B cell (primary cell): ENCODE results near the gene MYH7B. TPM values are rescaled to one million over a fixed set of nuclear protein-coding genes. Genes with fewer than 3 reads are reported as not detected.

Source experiments
- ATAC-seq: fragments of 200-7000 bp; cut with Tn5 transposase; one replicate; pipeline ENCODE4 v1.10.0; 2021; ENCODE audit warnings: low read depth, mild to moderate bottlenecking, moderate number of reproducible peaks, moderate library complexity
- CTCF ChIA-PET: fragments of 350-600 bp; sonication (Branson Sonifier 250); formaldehyde crosslinking; loops from one replicate; lab custom pipeline; 2021; ENCODE audit warnings: antibody characterized with exemption, inconsistent platforms; lab: Charles Lee
- POLR2A ChIA-PET: fragments of 350-600 bp; sonication (Branson Sonifier 250); formaldehyde crosslinking; loops from one replicate; lab custom pipeline; 2021; ENCODE audit warnings: antibody characterized with exemption; lab: Charles Lee
- DNase-seq: peaks from one replicate; pipeline ENCODE4 v3.0.0; 2013
- H2AFZ ChIP-seq: 2 replicates; pipeline ENCODE4 v1.6.1; 2012; ENCODE audit warnings: mild to moderate bottlenecking, low read depth, low read length; ENCODE audit not compliant: insufficient read depth, poor library complexity, severe bottlenecking
- H3K27ac ChIP-seq, 2 donors: 1 replicate in 1 of 2; 2 replicates in 1 of 2; pipeline ENCODE4 v1.5.1; 2012 to 2013; ENCODE audit warnings: low read length in 2 of 2, mild to moderate bottlenecking in 2 of 2, moderate library complexity in 1 of 2
- H3K27me3 ChIP-seq, 4 experiments: fragments of 200-600 bp in 1 of 4; sonication (generic) in 1 of 4; replicated peaks in 1 of 4; 1 replicate in 2 of 4; 2 replicates in 2 of 4; pipeline versions ENCODE4 v1.6.1 to v1.7.0; 2013 to 2016; ENCODE audit warnings: low read length in 3 of 4, mild to moderate bottlenecking in 2 of 4, mixed read lengths in 1 of 4, moderate library complexity in 1 of 4; ENCODE audit not compliant: insufficient read depth in 4 of 4, control insufficient read depth in 3 of 4; ENCODE audit errors: control extremely low read depth in 1 of 4
- H3K36me3 ChIP-seq, 2 experiments: replicated peaks in 1 of 2; 1 replicate in 1 of 2; 2 replicates in 1 of 2; pipeline versions ENCODE4 v1.6.1 to v1.7.1; 2013; ENCODE audit warnings: low read length in 1 of 2; ENCODE audit not compliant: insufficient read depth in 2 of 2, control insufficient read depth in 1 of 2; ENCODE audit errors: control extremely low read depth in 1 of 2, extremely low read depth in 1 of 2
- H3K4me1 ChIP-seq, 2 donors: fragments of 200-600 bp in 1 of 2; sonication (generic) in 1 of 2; 1 replicate in 1 of 2; 2 replicates in 1 of 2; pipeline versions ENCODE4 v1.5.1 to v1.6.1; 2013 to 2017; ENCODE audit warnings: low read length in 2 of 2; ENCODE audit not compliant: control insufficient read depth in 2 of 2, insufficient read depth in 2 of 2
- H3K4me2 ChIP-seq: replicated peaks from 2 replicates; pipeline ENCODE3; 2012; ENCODE audit warnings: mild to moderate bottlenecking, low read depth, low read length; ENCODE audit not compliant: poor library complexity, severe bottlenecking
- H3K4me3 ChIP-seq, 5 experiments: fragments of 200-600 bp in 1 of 5; sonication (generic) in 1 of 5; 1 replicate in 3 of 5; 2 replicates in 2 of 5; pipeline versions ENCODE4 v1.5.1 to v1.7.0; 2011 to 2016; ENCODE audit warnings: low read length in 4 of 5, mild to moderate bottlenecking in 4 of 5, low read depth in 2 of 5, control low read depth in 1 of 5, moderate library complexity in 1 of 5; ENCODE audit not compliant: insufficient read depth in 1 of 5; ENCODE audit errors: control extremely low read depth in 1 of 5, extremely low read depth in 1 of 5
- H3K79me2 ChIP-seq: fragments of 200-600 bp; sonication (generic); one replicate; pipeline ENCODE4 v1.6.0; 2016; ENCODE audit warnings: low read length; ENCODE audit not compliant: control insufficient read depth, insufficient read depth
- H3K9ac ChIP-seq: fragments of 200-600 bp; sonication (generic); 2 replicates; pipeline ENCODE4 v1.6.1; 2017; ENCODE audit warnings: mild to moderate bottlenecking, low read length, moderate library complexity
- H3K9me3 ChIP-seq, 3 donors: one replicate each; pipeline versions ENCODE4 v1.6.1 to v1.7.1; 2013; ENCODE audit warnings: low read length in 2 of 3; ENCODE audit not compliant: control insufficient read depth in 2 of 3, insufficient read depth in 1 of 3; ENCODE audit errors: control extremely low read depth in 1 of 3
- H4K20me1 ChIP-seq: 2 replicates; pipeline ENCODE4 v1.6.0; 2012; ENCODE audit warnings: mild to moderate bottlenecking, low read length; ENCODE audit not compliant: insufficient read depth, control insufficient read depth, poor library complexity, severe bottlenecking
- H3K27ac Mint-ChIP-seq: one replicate; pipeline ENCODE4 v1.8.0; 2021; ENCODE audit warnings: mixed read lengths
- H3K27me3 Mint-ChIP-seq: one replicate; pipeline ENCODE4 v1.8.0; 2021; ENCODE audit warnings: mixed read lengths
- H3K4me1 Mint-ChIP-seq: one replicate; pipeline ENCODE4 v1.8.0; 2021; ENCODE audit warnings: mixed read lengths
- H3K4me3 Mint-ChIP-seq: one replicate; pipeline ENCODE4 v1.8.0; 2021; ENCODE audit warnings: mixed read lengths
- H3K9me3 Mint-ChIP-seq: one replicate; pipeline ENCODE4 v1.8.0; 2022; ENCODE audit warnings: mixed read lengths; ENCODE audit not compliant: insufficient read depth
- CTCF ChIP-seq: fragments of 200-600 bp; IDR thresholded peaks from one replicate; pipeline ENCODE4 v1.8.0; 2022; ENCODE audit warnings: antibody characterized with exemption, mild to moderate bottlenecking
- EZH2 ChIP-seq: IDR thresholded peaks from 2 replicates; pipeline ENCODE4 v1.6.1; 2012; ENCODE audit warnings: borderline replicate concordance, low read depth, mild to moderate bottlenecking, moderate library complexity, low read length; ENCODE audit not compliant: insufficient read depth, poor library complexity, severe bottlenecking
- WGBS: methylation state at CpG from one replicate; pipeline ENCODE4 v1.1.5; 2013; ENCODE audit warnings: missing lambda C conversion rate; ENCODE audit not compliant: insufficient coverage; 5-methylcytosine and 5-hydroxymethylcytosine counted together
- intact Hi-C: fragments of 100-400 bp; cut with micrococcal nuclease; formaldehyde crosslinking; loops from one replicate; pipeline ENCODE4 v1.10.0; 2022
- polyA plus RNA-seq: library from polyadenylated mRNA; depleted of rRNA; stranded (reverse); fragments of >200 nt; gene quantifications from 2 replicates; pipeline ENCODE4 v1.2.3, GENCODE V29; 2012
- total RNA-seq, 2 donors: library from RNA; stranded (reverse); fragments of 120-200 nt in 1 of 2; gene quantifications; 1 replicate in 1 of 2; 2 replicates in 1 of 2; pipeline versions ENCODE4 v1.2.3 to v1.2.4, GENCODE V29; 2013 to 2022

Gene MYH7B
- total and polyA plus RNA-seq, 2 donors (not counting 1 experiment from before 2014, with no cell fraction given): 0.79 to 1.2 TPM

- no peaks in the 10 kb centered on the region for H3K9me3 Mint-ChIP-seq
- no peaks in the 10 kb centered on the region for H3K9me3 ChIP-seq
- no peak overlapping the region for H3K27ac Mint-ChIP-seq
- ATAC-seq (no peak), DNase-seq (no peak)
- H3K4me3 Mint-ChIP-seq: no peak overlapping the region
- ChIA-PET POLR2A (interaction anchor here (0.6 kb wide), 2 partner anchors 431 to 1365 kb away, joined by 5 to 6 read pairs; no protein-coding TSS in a partner anchor), CTCF (no interaction called here)
- WGBS: 90% methylated on average over 10 of the region's 10 CpGs
- no peak overlapping the region for H3K4me3 ChIP-seq
- H3K27ac ChIP-seq: no peak overlapping the region
- no peaks in the 10 kb centered on the region for H3K79me2 ChIP-seq
- H3K9ac ChIP-seq: no peak overlapping the region
- TF ChIP-seq CTCF (no peak), EZH2 (no peak)
- H3K4me1 ChIP-seq: no peaks in the 10 kb centered on the region
- peaks cover 0 to 64% of the 10 kb centered on the region in 2 experiments for H3K36me3 ChIP-seq
- peaks cover 4% of the 10 kb centered on the region for H3K4me1 Mint-ChIP-seq
- no peaks in the 10 kb centered on the region for H3K27me3 ChIP-seq
- no peaks in the 10 kb centered on the region for H3K27me3 Mint-ChIP-seq
- no peak overlapping the region for H3K4me2 ChIP-seq
- intact Hi-C loops: no loop called here
- H2AFZ ChIP-seq: no peak overlapping the region
- H4K20me1 ChIP-seq: no peaks in the 10 kb centered on the region
Measured at GRCh38 chr20:34999782-35000181, 44.1 kb downstream of the MYH7B start.

DNA sequence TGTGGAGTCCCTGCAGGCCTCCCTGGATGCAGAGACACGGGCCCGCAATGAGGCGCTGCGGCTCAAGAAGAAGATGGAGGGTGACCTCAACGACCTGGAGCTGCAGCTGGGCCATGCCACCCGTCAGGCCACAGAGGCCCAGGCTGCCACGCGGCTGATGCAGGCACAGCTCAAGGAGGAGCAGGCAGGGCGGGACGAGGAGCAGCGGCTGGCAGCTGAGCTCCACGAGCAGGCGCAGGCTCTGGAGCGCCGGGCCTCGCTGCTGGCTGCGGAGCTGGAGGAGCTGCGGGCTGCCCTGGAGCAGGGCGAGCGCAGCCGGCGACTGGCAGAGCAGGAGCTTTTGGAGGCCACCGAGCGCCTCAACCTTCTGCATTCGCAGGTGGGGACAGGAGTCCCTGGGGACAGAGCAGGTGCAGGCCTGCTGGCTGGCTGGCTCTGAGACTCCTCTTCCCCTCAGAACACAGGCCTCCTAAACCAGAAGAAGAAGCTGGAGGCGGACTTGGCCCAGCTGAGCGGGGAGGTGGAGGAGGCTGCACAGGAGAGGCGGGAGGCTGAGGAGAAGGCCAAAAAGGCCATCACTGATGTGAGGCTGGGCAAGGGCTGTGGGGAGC is 44.7 kb downstream of the MYH7B start:
- ChIA-PET POLR2A (interaction anchor here (0.6 kb wide), 1 partner anchor 430 kb away, joined by 5 read pairs; no protein-coding TSS in a partner anchor), CTCF (interaction anchor here (0.6 kb wide), 1 partner anchor 231 kb away, joined by 3 read pairs; no protein-coding TSS in a partner anchor)
- ATAC-seq (peak; percentile 41), DNase-seq (no peak)
- Mint-ChIP-seq H3K4me3 (no peak overlapping the region), H3K27me3 (no peaks in the 10 kb centered on the region), H3K9me3 (no peaks in the 10 kb centered on the region), H3K4me1 (peaks cover 4% of the 10 kb centered on the region), H3K27ac (no peak overlapping the region)
- no peaks in the 10 kb centered on the region for H3K4me1 ChIP-seq
- intact Hi-C loops: no loop called here
- H3K36me3 ChIP-seq: peaks cover 0 to 66% of the 10 kb centered on the region in 2 experiments
- H2AFZ ChIP-seq: no peak overlapping the region
- no peaks in the 10 kb centered on the region for H3K9me3 ChIP-seq
- H3K9ac ChIP-seq: no peak overlapping the region
- H4K20me1 ChIP-seq: no peaks in the 10 kb centered on the region
- no peaks in the 10 kb centered on the region for H3K27me3 ChIP-seq
- H3K4me2 ChIP-seq: no peak overlapping the region
- no peak overlapping the region for H3K4me3 ChIP-seq
- 92% methylated on average over 26 of the region's 28 CpGs for WGBS
- no peak for TF ChIP-seq EZH2
- no peak overlapping the region for H3K27ac ChIP-seq
- no peaks in the 10 kb centered on the region for H3K79me2 ChIP-seq
